ENCODE results near the gene CDHR3.

GRCh38 chr7:105952917-105953595, 10.0 kb upstream of the CDHR3 start:
- TF ChIP-seq RFX5 (IDR thresholded peaks at IDR 0.05; ENCODE audit: borderline replicate concordance, low read depth, low read length) (no peak), CTCF (IDR thresholded peaks at IDR 0.05; ENCODE audit: control extremely low read depth in 1 of 3, insufficient read depth in 1 of 3, low read depth in 1 of 3, low read length in 3 of 3) (no peak), TAF1 (IDR thresholded peaks at IDR 0.05; ENCODE audit: low read depth, low read length) (no peak), MAX (IDR thresholded peaks at IDR 0.05) (no peak), KDM4A (IDR thresholded peaks at IDR 0.05; ENCODE audit: low read depth, low read length, severe bottlenecking) (no peak)
